Suprapubic skin (tissue), 4 donors: Measurements from ENCODE around the gene TCTA. TPM values are rescaled to one million over a fixed set of nuclear protein-coding genes. Genes with fewer than 3 reads are reported as not detected.

Source experiments
- DNase-seq, 2 donors: peaks; one replicate each; pipeline ENCODE4 v3.0.0-alpha.2; 2019; ENCODE audit warnings: low spot score in 2 of 2
- H3K27ac ChIP-seq: fragments of 200-600 bp; sonication (generic); one replicate; pipeline ENCODE4 v1.5.1; 2019
- H3K27me3 ChIP-seq: fragments of 200-600 bp; sonication (generic); one replicate; pipeline ENCODE4 v1.5.1; 2019
- H3K36me3 ChIP-seq: fragments of 200-600 bp; sonication (generic); one replicate; pipeline ENCODE4 v1.5.1; 2019
- H3K4me1 ChIP-seq: fragments of 200-600 bp; sonication (generic); one replicate; pipeline ENCODE4 v1.5.1; 2019
- H3K4me3 ChIP-seq: fragments of 200-600 bp; sonication (generic); one replicate; pipeline ENCODE4 v1.5.1; 2019; ENCODE audit warnings: mild to moderate bottlenecking
- H3K9me3 ChIP-seq: fragments of 200-600 bp; sonication (generic); one replicate; pipeline ENCODE4 v1.5.1; 2019
- EP300 ChIP-seq: sonication (generic); formaldehyde crosslinking; IDR thresholded peaks from one replicate; pipeline ENCODE4 v1.6.1; 2017; ENCODE audit warnings: antibody characterized with exemption
- POLR2A ChIP-seq, 2 donors: fragments of 450-650 bp; IDR thresholded peaks; one replicate each; pipeline ENCODE4 v1.6.1; 2017; ENCODE audit warnings: antibody characterized with exemption in 2 of 2, mild to moderate bottlenecking in 2 of 2, moderate library complexity in 2 of 2
- POLR2AphosphoS5 ChIP-seq, 3 donors: sonication (generic); formaldehyde crosslinking; IDR thresholded peaks; one replicate each; pipeline ENCODE4 v1.6.1; 2017; ENCODE audit warnings: antibody characterized with exemption in 3 of 3
- WGBS: methylation state at CpG from one replicate; pipeline ENCODE4 v1.1.5; 2018; 5-methylcytosine and 5-hydroxymethylcytosine counted together
- total RNA-seq, 4 donors: library from RNA; depleted of rRNA; stranded (reverse); fragments of >200 nt; gene quantifications; one replicate each; pipeline ENCODE4 v1.1.0, GENCODE V29; 2016
- TF ChIP-seq, protein P1 (sequence below), 2 donors: fragments of 200-600 bp in 1 of 2; fragments of 450-650 bp in 1 of 2; sonication (generic) in 1 of 2; IDR thresholded peaks; one replicate each; pipeline ENCODE4 v1.5.1; 2016 to 2019; ENCODE audit warnings: antibody characterized with exemption in 2 of 2, mild to moderate bottlenecking in 1 of 2, moderate library complexity in 1 of 2

The TCTA gene
- total RNA-seq, 4 donors from 2014 or later = 10.8 to 25.5 (median 19.6) TPM

DNA sequence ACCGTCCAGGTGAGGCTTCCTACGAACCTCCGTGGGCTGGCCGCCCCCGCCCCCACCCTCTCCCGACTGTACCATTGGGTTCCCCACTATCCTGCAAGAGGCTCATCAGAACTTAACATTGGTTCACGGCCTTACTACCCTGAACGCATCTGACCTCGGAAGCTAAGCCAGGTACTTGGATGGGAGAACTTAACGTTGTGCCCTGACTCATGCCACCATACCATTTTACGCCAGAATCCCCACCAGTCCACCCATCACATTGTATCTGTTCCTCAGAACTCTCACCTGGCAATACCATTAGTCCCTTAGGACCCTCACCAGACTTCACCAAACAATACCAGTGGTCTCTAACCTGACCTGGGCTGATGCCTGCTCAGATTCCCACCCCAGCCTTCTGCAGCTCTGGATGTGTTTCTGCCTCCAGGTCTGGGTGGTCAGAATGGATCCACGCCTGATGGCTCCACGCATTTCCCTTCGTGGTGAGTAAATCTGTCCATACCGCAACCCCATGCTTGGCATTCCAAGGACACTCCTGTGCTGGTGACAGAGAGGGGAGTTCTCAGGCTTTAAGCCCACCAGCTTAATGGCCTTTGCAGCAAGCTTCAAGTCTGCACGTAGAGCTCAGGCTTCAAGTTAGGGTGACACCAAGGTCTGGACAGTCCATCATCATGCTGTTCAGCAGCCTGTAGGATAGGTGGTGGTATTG lies 562 bp downstream of the TCTA start:
- H3K27me3 ChIP-seq = no peaks in the 10 kb centered on the region
- H3K36me3 ChIP-seq = peaks cover 15% of the 10 kb centered on the region
- H3K9me3 ChIP-seq = no peaks in the 10 kb centered on the region
- peaks cover 53% of the 10 kb centered on the region for H3K4me1 ChIP-seq
- TF ChIP-seq EP300 = no peak
- TF ChIP-seq POLR2AphosphoS5 (IDR thresholded peaks at IDR 0.05) = no peak
- TF ChIP-seq, protein P1, sequence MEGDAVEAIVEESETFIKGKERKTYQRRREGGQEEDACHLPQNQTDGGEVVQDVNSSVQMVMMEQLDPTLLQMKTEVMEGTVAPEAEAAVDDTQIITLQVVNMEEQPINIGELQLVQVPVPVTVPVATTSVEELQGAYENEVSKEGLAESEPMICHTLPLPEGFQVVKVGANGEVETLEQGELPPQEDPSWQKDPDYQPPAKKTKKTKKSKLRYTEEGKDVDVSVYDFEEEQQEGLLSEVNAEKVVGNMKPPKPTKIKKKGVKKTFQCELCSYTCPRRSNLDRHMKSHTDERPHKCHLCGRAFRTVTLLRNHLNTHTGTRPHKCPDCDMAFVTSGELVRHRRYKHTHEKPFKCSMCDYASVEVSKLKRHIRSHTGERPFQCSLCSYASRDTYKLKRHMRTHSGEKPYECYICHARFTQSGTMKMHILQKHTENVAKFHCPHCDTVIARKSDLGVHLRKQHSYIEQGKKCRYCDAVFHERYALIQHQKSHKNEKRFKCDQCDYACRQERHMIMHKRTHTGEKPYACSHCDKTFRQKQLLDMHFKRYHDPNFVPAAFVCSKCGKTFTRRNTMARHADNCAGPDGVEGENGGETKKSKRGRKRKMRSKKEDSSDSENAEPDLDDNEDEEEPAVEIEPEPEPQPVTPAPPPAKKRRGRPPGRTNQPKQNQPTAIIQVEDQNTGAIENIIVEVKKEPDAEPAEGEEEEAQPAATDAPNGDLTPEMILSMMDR (IDR thresholded peaks at IDR 0.05) = no peak
- TF ChIP-seq POLR2A (IDR thresholded peaks at IDR 0.05) = no peak
- no peak for DNase-seq
- H3K27ac ChIP-seq = peak overlapping the region; percentile 86
- H3K4me3 ChIP-seq = peak overlapping the region; percentile 91
- WGBS = 37% methylated on average over 10 of the region's 16 CpGs

DNA sequence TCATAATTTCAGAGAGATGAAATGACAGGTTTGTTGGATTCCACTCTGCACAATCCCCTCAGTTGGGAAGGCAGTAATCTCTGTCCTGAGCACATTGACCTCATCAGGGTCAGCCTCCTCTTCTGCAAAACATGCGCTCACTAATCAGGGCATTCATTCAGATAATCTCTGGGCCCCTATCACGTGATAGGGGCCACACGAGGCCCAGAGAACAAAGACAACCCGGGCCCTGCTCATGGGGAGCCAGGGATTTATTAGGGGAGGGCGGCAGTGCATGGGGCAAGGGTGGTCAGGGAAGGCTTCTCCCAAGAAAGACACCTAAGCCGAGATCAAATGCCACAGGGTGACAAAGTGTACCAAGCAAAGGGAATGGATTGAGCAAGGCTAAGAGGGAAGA lies 1.1 kb downstream of the TCTA start:
- 88% methylated on average over 6 of the region's 6 CpGs for WGBS
- peaks cover 50% of the 10 kb centered on the region for H3K4me1 ChIP-seq
- TF ChIP-seq POLR2A (IDR thresholded peaks at IDR 0.05) (no peak), POLR2AphosphoS5 (IDR thresholded peaks at IDR 0.05) (no peak), EP300 (no peak)
- TF ChIP-seq, protein P1 (IDR thresholded peaks at IDR 0.05) = no peak

DNA sequence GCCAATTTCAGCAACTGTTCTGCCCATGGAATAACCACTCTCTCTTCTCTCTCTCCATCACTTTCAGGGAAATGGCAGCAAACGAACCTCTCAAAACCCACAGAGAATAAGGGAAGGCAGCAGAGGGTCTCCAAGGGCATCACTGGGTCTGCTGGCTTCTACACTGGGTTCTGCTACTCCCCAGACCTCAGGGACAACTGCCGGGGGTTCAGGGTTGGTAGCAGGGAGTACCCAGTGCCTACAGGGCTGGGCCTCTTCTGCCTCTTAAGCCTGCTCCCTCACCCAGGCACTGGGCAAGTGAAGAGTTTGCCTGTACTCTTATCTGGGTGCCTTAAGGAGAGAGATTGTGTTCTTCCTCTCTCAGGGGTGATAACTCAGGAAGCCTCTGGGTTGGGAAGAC lies 2.5 kb downstream of the TCTA start:
- Histone ChIP-seq H3K9me3 (no peaks in the 10 kb centered on the region), H3K36me3 (peaks cover 15% of the 10 kb centered on the region), H3K27me3 (no peaks in the 10 kb centered on the region), H3K27ac (no peak overlapping the region), H3K4me3 (no peak overlapping the region), H3K4me1 (peaks cover 41% of the 10 kb centered on the region)
- TF ChIP-seq, protein P1 (IDR thresholded peaks at IDR 0.05) = no peak
- TF ChIP-seq POLR2A (IDR thresholded peaks at IDR 0.05) = no peak
- TF ChIP-seq EP300 = no peak
- no peak for TF ChIP-seq POLR2AphosphoS5 (IDR thresholded peaks at IDR 0.05)
- DNase-seq = no peak
- WGBS = 79% methylated on average over 2 of the region's 2 CpGs

More for the DNA sequence above, 1.1 kb downstream of the TCTA start:
- H3K9me3 ChIP-seq = no peaks in the 10 kb centered on the region
- H3K27me3 ChIP-seq = no peaks in the 10 kb centered on the region
- DNase-seq = no peak
- peaks cover 15% of the 10 kb centered on the region for H3K36me3 ChIP-seq
- peak overlapping the region; percentile 91 for H3K4me3 ChIP-seq
- peak overlapping the region; percentile 86 for H3K27ac ChIP-seq

DNA sequence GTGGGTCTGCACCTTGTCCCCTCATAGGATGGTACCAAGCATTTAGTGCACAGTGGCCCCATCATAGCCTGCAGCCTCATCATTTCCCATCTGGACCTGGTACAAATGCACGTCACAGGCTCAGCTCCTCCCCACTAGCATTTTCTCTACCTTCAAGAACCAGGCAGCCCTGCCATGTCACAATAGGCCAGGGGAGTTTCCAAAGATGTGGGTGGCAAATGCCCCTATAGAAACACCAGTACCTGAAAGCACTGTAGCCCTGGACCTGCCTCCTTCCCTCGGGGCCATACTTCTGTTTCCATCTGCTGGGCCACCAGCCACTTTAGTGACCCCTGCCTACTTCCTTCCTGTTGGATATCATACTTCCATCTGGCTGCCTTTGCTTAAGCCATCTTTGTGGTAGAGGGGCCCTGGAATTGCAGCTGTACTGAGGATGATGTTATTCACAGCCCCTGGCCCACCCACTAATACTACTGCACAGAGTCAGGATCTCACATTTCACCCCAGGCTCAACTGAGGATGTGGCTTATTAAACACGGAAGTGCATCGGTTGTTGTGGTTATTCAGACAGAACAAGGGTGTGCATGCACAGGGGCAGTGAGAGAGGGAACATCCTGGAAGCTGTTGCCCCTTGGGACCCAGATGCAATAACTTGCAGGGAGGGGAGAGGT lies 3.8 kb downstream of the TCTA start:
- Histone ChIP-seq H3K36me3 (peaks cover 15% of the 10 kb centered on the region), H3K9me3 (no peaks in the 10 kb centered on the region), H3K27me3 (no peaks in the 10 kb centered on the region), H3K27ac (no peak overlapping the region), H3K4me1 (peaks cover 38% of the 10 kb centered on the region), H3K4me3 (no peak overlapping the region)
- WGBS = 42% methylated on average over 4 of the region's 4 CpGs
- no peak for TF ChIP-seq EP300
- TF ChIP-seq, protein P1 (IDR thresholded peaks at IDR 0.05) = no peak
- TF ChIP-seq POLR2AphosphoS5 (IDR thresholded peaks at IDR 0.05) = no peak
- no peak for TF ChIP-seq POLR2A (IDR thresholded peaks at IDR 0.05)
- no peak for DNase-seq

DNA sequence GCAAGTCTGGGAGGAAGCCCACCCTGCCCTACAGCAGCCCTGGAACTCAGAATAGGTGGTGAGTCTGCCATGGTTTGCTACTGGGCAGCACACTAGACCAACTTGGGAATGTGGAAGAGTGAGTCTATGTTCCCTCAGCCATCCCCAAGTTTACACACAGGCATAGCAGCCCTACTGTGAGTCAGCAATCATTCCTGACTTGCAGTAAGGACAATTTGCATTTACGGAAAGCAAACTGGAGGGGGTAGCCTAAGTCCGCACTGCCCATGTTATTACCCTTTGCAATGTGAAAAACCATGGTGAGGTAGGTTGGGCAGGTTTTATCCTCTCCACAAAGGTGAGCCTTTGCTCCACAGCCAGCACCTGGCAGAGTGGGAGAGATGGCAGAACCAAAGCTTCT lies 4.6 kb downstream of the TCTA start:
- H3K4me1 ChIP-seq = peaks cover 45% of the 10 kb centered on the region
- H3K9me3 ChIP-seq = no peaks in the 10 kb centered on the region
- H3K4me3 ChIP-seq = no peak overlapping the region
- H3K36me3 ChIP-seq = peaks cover 15% of the 10 kb centered on the region
- H3K27ac ChIP-seq = no peak overlapping the region
- WGBS = 80% methylated on average over 1 of the region's 2 CpGs
- TF ChIP-seq EP300 = no peak
- no peak for TF ChIP-seq POLR2A (IDR thresholded peaks at IDR 0.05)
- no peak for TF ChIP-seq POLR2AphosphoS5 (IDR thresholded peaks at IDR 0.05)
- TF ChIP-seq, protein P1 (IDR thresholded peaks at IDR 0.05) = no peak
- H3K27me3 ChIP-seq = no peaks in the 10 kb centered on the region
- DNase-seq = no peak
